Middle frontal gyrus (tissue), 1 donor: ENCODE results near the gene AMH.
"Not testable (repeated sequence)": the region's sequence is repeated elsewhere in the genome, so short reads cannot be mapped to it uniquely, and the experiment has no call there.

ENCODE experiments used
- DNase-seq: peaks from one replicate; pipeline ENCODE4 v3.0.0-alpha.2; 2015; ENCODE audit warnings: low spot score; ENCODE audit errors: extremely low spot score

Gene AMH

DNA sequence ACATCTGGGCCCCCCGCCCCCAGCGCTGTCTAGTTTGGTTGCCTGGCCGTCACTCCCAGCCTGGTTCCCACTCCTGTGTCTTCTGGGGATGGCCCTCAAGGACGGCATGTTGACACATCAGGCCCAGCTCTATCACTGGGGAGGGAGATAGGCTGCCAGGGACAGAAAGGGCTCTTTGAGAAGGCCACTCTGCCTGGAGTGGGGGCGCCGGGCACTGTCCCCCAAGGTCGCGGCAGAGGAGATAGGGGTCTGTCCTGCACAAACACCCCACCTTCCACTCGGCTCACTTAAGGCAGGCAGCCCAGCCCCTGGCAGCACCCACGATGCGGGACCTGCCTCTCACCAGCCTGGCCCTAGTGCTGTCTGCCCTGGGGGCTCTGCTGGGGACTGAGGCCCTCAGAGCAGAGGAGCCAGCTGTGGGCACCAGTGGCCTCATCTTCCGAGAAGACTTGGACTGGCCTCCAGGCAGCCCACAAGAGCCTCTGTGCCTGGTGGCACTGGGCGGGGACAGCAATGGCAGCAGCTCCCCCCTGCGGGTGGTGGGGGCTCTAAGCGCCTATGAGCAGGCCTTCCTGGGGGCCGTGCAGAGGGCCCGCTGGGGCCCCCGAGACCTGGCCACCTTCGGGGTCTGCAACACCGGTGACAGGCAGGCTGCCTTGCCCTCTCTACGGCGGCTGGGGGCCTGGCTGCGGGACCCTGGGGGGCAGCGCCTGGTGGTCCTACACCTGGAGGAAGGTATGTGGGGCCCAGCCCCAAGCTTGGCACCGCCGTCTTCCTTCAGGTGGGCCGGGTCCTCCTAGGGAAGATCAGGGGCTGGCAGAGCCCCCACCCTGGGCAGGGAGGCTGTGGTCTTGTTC is at the start of gene AMH:
Gene AMH, plus strand, starts transcription at position 314 of the 857 bp plus-strand sequence. Its CDS starts 10 bp downstream, at position 324.
- no peak for DNase-seq

- no peak for DNase-seq
Observed at GRCh38 chr19:2199861-2200623, 49.1 kb upstream of the AMH start.

GRCh38 chr19:2200624-2201294 is 48.4 kb upstream of the AMH start:
- DNase-seq, result not testable (repeated sequence)

DNA sequence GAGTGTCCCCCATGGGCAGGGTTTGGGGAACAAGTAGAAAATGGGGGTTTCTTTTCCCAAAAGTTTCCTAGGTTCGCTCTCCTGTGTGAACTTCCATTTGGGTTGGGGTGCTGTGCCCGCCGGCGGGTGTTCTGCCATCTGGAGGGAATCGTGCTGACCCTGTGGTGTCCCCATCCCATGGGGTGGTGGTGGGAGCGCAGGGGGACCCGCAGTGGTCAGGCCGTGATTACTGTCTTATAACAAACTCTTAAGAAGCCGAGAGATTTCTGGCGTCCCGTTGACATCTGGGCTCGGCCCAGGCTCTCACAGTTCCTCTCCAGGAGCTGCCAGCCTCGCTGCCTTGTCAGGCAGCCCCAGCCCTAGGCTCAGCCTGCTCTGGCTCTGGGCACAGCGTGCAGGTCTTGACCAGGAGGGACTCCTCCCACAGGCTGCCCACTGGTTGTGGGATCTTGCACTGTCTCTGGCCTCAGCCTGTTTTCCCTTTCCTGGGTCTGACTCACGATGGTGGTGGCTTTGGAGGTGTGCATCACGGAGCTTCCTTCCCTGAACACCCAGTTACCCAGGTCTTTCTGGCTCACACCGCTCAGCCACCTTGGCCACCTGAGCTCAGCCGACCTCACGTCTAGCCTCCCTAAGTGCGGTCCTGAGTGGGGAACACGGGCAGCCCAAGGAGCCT is 47.5 kb upstream of the AMH start:
- DNase-seq, result no peak

GRCh38 chr19:2202366-2202765 is 46.8 kb upstream of the AMH start:
- no peak for DNase-seq

- DNase-seq, result no peak
Observed at GRCh38 chr19:2207008-2207407, 42.1 kb upstream of the AMH start.

- DNase-seq, result no peak
Observed at GRCh38 chr19:2207991-2208860, 40.9 kb upstream of the AMH start.

- DNase-seq, result no peak
Observed at GRCh38 chr19:2208975-2209374, 40.1 kb upstream of the AMH start.

DNA sequence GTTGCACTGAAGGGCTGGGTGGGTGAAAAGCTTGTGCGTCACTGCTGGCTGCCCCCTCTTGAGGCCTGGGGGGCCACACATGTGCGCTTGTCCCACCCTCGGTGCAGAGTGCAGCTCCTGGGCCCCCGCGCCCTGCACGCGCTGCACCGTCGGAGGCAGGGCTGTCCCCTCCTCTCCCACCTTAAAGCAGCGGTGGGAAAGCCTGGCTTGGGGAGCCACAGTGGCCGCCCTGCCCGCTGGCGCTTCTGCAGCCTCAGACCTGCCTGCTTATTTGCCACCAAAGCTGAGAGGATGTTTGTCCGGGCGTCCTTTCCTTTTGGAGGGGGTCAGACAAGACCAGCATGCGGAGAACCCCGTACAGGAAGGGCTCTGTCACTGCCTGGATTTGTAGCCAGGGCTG is 39.7 kb upstream of the AMH start:
- no peak for DNase-seq

DNA sequence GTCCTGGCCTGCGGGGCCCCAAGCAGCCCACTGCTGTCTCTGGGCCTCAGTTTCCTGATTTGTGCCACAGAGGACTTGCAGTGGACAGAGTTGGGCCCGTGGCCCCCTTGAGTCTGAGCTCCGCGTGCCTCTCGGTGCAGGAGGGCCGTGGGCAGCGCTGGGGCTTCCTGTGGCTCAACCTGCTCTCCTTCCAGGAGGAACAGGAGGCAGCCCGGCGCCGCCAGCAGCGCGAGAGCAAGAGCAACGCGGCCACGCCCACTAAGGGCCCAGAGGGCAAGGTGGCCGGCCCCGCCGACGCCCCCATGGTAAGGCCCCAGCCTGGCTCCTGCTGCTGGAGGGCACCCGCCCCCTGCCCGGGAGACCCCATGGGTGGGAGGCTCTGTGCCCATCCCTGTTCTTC is 38.9 kb upstream of the AMH start:
- DNase-seq, result no peak

- no peak for DNase-seq
Observed at GRCh38 chr19:2210987-2211740, 38.0 kb upstream of the AMH start.

- no peak for DNase-seq
Observed at GRCh38 chr19:2212861-2213711, 36.0 kb upstream of the AMH start.

- no peak for DNase-seq
Observed at GRCh38 chr19:2213799-2214198, 35.3 kb upstream of the AMH start.

GRCh38 chr19:2214251-2214650 is 34.9 kb upstream of the AMH start:
- DNase-seq, result no peak

DNA sequence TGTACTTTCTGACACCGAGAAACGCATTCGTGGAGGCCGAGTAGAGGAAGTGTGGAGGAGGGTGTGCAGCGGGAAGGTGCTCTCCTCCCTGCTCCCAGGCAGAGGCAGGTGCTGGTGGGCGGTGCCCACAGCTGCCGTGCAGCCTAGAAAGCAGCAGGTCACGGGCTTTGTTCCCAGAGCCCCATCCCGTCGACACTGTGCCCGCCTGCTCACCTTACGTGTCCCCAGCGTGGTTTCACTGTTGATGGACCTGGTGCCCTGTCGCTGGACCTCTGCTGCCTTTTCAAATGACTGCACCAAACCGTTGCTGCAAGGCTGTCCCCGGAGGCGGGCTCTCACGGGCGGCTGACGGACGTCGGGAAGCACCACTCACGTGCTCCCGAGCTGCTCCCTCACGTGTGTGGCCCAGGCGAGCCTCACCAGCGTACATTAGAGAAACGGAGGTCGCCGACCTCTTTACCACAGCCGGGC is 33.8 kb upstream of the AMH start:
- DNase-seq, result no peak

DNA sequence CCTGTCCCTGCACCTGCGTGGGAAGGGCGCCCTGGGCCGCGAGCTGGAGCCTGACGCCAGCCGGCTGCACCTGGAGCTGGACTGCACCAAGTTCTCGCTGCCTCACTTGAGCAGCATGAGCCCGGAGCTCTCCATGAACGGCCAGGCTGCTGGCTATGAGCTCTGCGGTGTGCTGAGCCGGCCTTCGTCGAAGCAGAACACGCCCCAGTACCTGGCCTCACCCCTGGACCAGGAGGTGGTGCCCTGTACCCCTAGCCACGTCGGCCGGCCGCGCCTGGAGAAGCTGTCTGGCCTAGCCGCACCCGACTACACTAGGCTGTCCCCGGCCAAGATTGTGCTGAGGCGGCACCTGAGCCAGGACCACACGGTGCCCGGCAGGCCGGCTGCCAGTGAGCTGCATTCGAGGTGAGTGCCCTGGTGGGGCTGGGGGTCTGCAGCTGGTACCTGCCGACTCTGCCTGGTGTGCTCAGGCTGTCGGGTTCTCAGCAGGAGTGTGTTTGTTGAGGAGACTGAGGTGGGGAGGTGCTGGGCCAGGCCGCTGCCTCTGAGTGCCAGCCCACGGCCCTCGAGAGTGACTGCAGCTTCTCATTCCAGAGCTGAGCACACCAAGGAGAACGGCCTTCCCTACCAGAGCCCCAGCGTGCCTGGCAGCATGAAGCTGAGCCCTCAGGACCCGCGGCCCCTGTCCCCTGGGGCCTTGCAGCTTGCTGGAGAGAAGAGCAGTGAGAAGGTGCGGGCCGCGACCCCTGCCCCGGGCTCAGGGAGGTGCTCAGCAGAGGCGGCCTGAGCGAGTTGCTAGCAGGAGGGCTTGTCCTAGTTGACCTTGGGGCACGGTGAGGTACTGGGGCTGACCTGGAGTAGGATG is 32.5 kb upstream of the AMH start:
- DNase-seq, result no peak

- DNase-seq, result no peak
Observed at GRCh38 chr19:2217591-2217990, 31.5 kb upstream of the AMH start.

DNA sequence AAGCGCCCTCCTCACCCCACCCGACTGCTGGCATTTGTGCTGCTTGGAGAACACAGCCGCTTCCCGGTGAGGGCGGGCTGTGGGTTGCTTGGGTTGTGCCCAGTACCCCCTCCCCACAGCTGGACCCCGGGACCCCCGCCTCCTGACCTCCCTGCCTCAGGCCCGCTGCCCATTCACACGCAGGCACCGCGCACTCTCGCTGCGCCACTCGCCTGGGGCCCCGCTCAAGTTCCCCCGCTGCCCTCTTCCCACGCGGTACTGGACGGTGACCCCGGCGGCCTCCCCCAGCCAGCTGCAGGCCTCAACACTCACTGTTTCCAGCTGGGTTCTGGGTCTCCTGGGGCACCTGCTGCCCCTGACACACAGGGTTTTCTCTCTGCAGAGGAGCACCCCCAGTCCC is 29.4 kb upstream of the AMH start:
- no peak for DNase-seq
